ENCODE data around the gene GRM7. TPM values are rescaled to one million over a fixed set of nuclear protein-coding genes. Genes with fewer than 3 reads are reported as not detected.

Gene GRM7
- total RNA-seq, 2 experiments from 2014 or later = not detected

DNA sequence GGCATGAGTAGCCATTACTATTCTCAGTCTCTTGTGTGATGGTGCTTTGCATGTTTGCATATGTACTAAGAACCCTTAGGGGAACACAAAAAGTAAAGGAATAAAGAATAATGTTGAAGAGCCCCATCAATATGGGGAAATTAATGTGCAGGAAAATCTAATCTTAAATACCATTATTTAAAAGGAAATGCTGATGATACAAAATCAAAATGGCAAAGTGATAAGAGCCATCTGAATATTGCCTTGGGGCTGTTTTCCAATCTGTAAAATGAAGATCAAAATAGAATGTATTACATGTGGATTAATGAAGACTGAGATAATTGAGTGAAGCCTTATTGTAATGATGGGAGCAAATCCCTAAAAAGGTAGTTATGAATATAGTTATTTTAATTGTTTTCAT, 771.4 kb downstream of the GRM7 start:
- no peaks in the 10 kb centered on the region for H3K9me2 ChIP-seq (ENCODE audit: insufficient read depth, low read length)
- H3K4me2 ChIP-seq (ENCODE audit: low read length) = no peak overlapping the region
- H3K4me3 ChIP-seq (ENCODE audit: low read depth, low read length, poor library complexity, severe bottlenecking) = no peak overlapping the region
- no peak overlapping the region for H2AFZ ChIP-seq (ENCODE audit: low read length)
- intact Hi-C loops (cut with micrococcal nuclease; ENCODE audit: unreplicated experiment) = no loop called here
- H3K27ac ChIP-seq (ENCODE audit: low read depth, low read length, poor library complexity, severe bottlenecking) = no peak overlapping the region
- H4K20me1 ChIP-seq (ENCODE audit: insufficient read depth, low read length) = no peaks in the 10 kb centered on the region
- no peak for TF ChIP-seq CTCF (conservative IDR thresholded peaks at IDR 0.05; ENCODE audit: low read length)
- TF ChIP-seq EZH2phosphoT487 (IDR thresholded peaks at IDR 0.05; ENCODE audit: borderline replicate concordance, low read depth, low read length) = no peak
- BruUV-seq (replicated peaks) = no TSS peak
- H3K9me3 ChIP-seq (ENCODE audit: low read length) = no peaks in the 10 kb centered on the region
- CTCF ChIA-PET (ENCODE audit: unreplicated experiment) = no interaction called here
- no peaks in the 10 kb centered on the region for H3K36me3 ChIP-seq (ENCODE audit: insufficient read depth, low read length)
- H3K79me2 ChIP-seq (ENCODE audit: insufficient read depth, low read depth, low read length) = no peaks in the 10 kb centered on the region
- H3K4me1 ChIP-seq (ENCODE audit: insufficient read depth, low read length, poor library complexity, severe bottlenecking) = no peaks in the 10 kb centered on the region
- no peak for DNase-seq (ENCODE audit: low spot score)
- POLR2A ChIA-PET = no interaction called here

GRCh38 chr3:7637694-7638093, 776.8 kb downstream of the GRM7 start:
- TF ChIP-seq CTCF (conservative IDR thresholded peaks at IDR 0.05; ENCODE audit: low read length) = no peak
- no peak for TF ChIP-seq EZH2phosphoT487 (IDR thresholded peaks at IDR 0.05; ENCODE audit: borderline replicate concordance, low read depth, low read length)
- CTCF ChIA-PET (ENCODE audit: unreplicated experiment) = no interaction called here
- no peak overlapping the region for H3K27ac ChIP-seq (ENCODE audit: low read depth, low read length, poor library complexity, severe bottlenecking)
- POLR2A ChIA-PET = no interaction called here
- DNase-seq (ENCODE audit: low spot score) = no peak
- no peaks in the 10 kb centered on the region for H3K4me1 ChIP-seq (ENCODE audit: insufficient read depth, low read length, poor library complexity, severe bottlenecking)
- no peaks in the 10 kb centered on the region for H3K36me3 ChIP-seq (ENCODE audit: insufficient read depth, low read length)
- no peaks in the 10 kb centered on the region for H3K9me3 ChIP-seq (ENCODE audit: low read length)
- no peak overlapping the region for H2AFZ ChIP-seq (ENCODE audit: low read length)
- intact Hi-C loops (cut with micrococcal nuclease; ENCODE audit: unreplicated experiment) = no loop called here
- no TSS peak for BruUV-seq (replicated peaks)
- H3K79me2 ChIP-seq (ENCODE audit: insufficient read depth, low read depth, low read length) = no peaks in the 10 kb centered on the region
- no peak overlapping the region for H3K4me2 ChIP-seq (ENCODE audit: low read length)
- H3K9me2 ChIP-seq (ENCODE audit: insufficient read depth, low read length) = no peaks in the 10 kb centered on the region
- no peaks in the 10 kb centered on the region for H4K20me1 ChIP-seq (ENCODE audit: insufficient read depth, low read length)
- H3K4me3 ChIP-seq (ENCODE audit: low read depth, low read length, poor library complexity, severe bottlenecking) = no peak overlapping the region

GRCh38 chr3:7638103-7638502, 777.2 kb downstream of the GRM7 start:
- no peaks in the 10 kb centered on the region for H3K4me1 ChIP-seq (ENCODE audit: insufficient read depth, low read length, poor library complexity, severe bottlenecking)
- BruUV-seq (replicated peaks) = no TSS peak
- DNase-seq (ENCODE audit: low spot score) = no peak
- no peaks in the 10 kb centered on the region for H4K20me1 ChIP-seq (ENCODE audit: insufficient read depth, low read length)
- TF ChIP-seq EZH2phosphoT487 (IDR thresholded peaks at IDR 0.05; ENCODE audit: borderline replicate concordance, low read depth, low read length) (no peak), CTCF (conservative IDR thresholded peaks at IDR 0.05; ENCODE audit: low read length) (no peak)
- no peaks in the 10 kb centered on the region for H3K36me3 ChIP-seq (ENCODE audit: insufficient read depth, low read length)
- H3K4me2 ChIP-seq (ENCODE audit: low read length) = no peak overlapping the region
- H3K9me2 ChIP-seq (ENCODE audit: insufficient read depth, low read length) = no peaks in the 10 kb centered on the region
- no peaks in the 10 kb centered on the region for H3K9me3 ChIP-seq (ENCODE audit: low read length)
- H3K27ac ChIP-seq (ENCODE audit: low read depth, low read length, poor library complexity, severe bottlenecking) = no peak overlapping the region
- CTCF ChIA-PET (ENCODE audit: unreplicated experiment) = no interaction called here
- POLR2A ChIA-PET = no interaction called here
- no peak overlapping the region for H3K4me3 ChIP-seq (ENCODE audit: low read depth, low read length, poor library complexity, severe bottlenecking)
- no peaks in the 10 kb centered on the region for H3K79me2 ChIP-seq (ENCODE audit: insufficient read depth, low read depth, low read length)
- intact Hi-C loops (cut with micrococcal nuclease; ENCODE audit: unreplicated experiment) = no loop called here
- no peak overlapping the region for H2AFZ ChIP-seq (ENCODE audit: low read length)
